Measurements from ENCODE around the gene MACC1.

MACC1 gene

DNA sequence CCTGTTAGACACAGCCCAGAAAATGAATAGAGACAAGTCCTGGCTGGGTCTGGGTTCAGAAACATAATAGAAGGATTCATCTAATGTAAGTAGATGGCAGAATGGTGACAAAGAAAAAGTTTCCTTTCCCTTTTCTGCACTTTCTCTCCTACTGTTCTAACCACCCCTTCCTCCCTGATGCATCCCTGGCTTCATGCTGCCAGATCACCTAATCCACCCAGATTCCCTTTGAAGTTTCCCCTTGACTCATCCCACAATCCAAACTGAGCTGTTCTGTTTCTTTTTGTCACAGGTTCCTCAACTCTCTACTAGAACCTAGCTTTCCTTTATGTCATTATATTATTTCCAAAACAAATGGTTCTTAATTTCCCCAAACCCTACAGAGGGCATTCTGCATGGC lies 1.1 kb upstream of the MACC1 start:
- no peak overlapping the region for H3K4me3 ChIP-seq (ENCODE audit: low read length)
- DNase-seq (ENCODE audit: low read depth), result no peak
- TF ChIP-seq, protein P1, sequence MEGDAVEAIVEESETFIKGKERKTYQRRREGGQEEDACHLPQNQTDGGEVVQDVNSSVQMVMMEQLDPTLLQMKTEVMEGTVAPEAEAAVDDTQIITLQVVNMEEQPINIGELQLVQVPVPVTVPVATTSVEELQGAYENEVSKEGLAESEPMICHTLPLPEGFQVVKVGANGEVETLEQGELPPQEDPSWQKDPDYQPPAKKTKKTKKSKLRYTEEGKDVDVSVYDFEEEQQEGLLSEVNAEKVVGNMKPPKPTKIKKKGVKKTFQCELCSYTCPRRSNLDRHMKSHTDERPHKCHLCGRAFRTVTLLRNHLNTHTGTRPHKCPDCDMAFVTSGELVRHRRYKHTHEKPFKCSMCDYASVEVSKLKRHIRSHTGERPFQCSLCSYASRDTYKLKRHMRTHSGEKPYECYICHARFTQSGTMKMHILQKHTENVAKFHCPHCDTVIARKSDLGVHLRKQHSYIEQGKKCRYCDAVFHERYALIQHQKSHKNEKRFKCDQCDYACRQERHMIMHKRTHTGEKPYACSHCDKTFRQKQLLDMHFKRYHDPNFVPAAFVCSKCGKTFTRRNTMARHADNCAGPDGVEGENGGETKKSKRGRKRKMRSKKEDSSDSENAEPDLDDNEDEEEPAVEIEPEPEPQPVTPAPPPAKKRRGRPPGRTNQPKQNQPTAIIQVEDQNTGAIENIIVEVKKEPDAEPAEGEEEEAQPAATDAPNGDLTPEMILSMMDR (conservative IDR thresholded peaks at IDR 0.05; ENCODE audit: low read length), result no peak

DNA sequence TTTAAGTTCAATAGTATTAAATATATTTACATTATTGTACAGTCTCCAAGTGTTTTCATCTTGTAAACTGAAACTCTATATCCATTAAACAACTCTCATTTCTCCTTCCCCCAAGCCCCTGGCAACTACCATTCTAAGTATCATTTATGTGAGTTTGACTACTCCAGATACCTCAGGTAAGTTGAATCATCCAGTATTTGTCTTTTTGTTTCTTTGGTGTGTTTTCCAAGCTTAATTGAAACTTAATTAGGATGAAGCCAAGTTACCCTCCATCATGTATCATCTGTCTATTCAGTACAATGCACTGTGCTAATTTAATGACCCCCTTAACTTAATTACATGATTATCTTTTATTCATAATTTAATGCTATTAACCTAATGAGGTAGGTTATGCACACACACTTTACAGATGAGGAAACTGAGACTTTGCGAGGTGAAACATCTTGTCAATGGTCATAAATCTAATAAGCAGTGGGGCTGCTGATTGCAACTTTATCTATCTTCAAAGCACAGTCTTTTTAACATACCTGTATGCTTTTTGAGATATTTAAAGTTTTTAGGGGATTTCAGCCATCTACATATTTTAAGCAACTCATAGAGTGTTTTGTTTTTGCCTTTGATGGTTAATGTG lies 663 bp downstream of the MACC1 start:
- no peak for DNase-seq (ENCODE audit: low read depth)
- TF ChIP-seq, protein P1 (conservative IDR thresholded peaks at IDR 0.05; ENCODE audit: low read length), result no peak
- no peak overlapping the region for H3K4me3 ChIP-seq (ENCODE audit: low read length)

DNA sequence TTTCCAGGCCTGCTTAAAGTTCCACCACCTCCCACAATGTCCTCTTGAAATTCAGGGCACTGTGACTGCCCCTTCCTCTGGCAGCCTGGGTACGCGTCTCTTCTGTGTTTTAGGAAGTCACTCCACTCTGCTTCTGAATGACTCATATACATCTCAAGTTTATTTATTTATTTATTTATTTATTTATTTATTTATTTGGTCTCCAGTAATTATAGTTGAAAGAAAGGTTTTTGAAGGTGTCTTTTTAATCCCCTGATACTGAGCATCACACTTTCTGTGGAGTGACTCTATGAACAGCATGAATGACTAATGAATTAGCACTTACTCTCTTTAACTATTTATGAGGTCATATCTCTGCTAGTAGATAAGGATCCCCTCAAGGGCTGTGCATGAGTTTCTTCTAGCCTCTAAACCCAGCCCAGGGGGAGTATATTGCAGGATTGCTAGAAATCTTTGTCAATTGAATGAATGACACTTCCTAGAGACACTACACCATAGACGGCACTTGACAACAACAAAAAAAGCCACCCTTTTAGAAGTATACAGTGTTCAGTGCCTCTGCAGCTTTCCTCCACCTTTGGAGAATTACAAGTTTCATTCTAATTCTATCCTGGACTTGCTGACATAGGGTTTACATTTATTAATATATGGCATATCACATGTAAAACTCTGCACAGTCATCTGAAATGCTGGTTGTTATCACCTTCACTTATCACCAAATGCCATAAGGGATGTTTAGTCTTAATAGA lies 2.1 kb downstream of the MACC1 start:
- TF ChIP-seq, protein P1 (conservative IDR thresholded peaks at IDR 0.05; ENCODE audit: low read length), result no peak
- DNase-seq (ENCODE audit: low read depth), result no peak
- no peak overlapping the region for H3K4me3 ChIP-seq (ENCODE audit: low read length)

DNA sequence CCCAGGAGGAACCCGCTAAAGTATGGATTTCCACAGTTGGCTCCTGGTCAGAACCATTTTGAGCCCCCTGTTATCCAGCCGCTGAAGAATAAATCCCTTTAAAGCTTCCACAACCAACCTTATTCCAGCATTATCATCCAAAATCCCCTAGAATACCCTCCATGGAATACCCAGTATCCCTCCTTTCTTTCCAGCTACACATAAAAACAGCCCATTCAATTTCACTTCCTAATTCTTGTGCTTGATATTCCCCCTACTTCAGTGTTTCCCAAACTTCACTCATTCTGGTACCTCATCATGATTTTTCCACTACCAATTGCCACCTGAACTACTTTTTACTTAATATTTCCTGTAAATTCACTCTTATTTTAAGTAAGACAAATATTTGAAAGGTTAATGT lies 3.1 kb downstream of the MACC1 start:
- H3K4me3 ChIP-seq (ENCODE audit: low read length), result no peak overlapping the region
- DNase-seq (ENCODE audit: low read depth), result no peak
- TF ChIP-seq, protein P1 (conservative IDR thresholded peaks at IDR 0.05; ENCODE audit: low read length), result no peak

DNA sequence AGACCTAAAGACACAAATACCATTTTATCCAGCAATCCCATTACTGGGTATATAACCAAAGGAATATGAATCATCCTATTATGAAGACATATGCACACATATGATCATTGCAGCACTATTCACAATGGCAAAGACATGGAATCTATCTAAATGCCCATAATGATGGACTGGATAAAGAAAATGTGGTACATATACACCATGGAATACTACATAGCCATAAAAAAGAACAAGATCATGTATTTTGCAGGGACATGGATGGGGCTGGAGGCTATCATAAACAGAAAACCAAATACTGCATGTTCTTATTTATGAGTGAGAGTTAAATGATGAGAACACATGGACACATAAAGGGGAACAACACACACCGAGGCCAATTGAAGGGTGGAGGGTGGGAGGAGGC lies 3.8 kb downstream of the MACC1 start:
- no peak for DNase-seq (ENCODE audit: low read depth)
- TF ChIP-seq, protein P1 (conservative IDR thresholded peaks at IDR 0.05; ENCODE audit: low read length), result no peak
- H3K4me3 ChIP-seq (ENCODE audit: low read length), result no peak overlapping the region

DNA sequence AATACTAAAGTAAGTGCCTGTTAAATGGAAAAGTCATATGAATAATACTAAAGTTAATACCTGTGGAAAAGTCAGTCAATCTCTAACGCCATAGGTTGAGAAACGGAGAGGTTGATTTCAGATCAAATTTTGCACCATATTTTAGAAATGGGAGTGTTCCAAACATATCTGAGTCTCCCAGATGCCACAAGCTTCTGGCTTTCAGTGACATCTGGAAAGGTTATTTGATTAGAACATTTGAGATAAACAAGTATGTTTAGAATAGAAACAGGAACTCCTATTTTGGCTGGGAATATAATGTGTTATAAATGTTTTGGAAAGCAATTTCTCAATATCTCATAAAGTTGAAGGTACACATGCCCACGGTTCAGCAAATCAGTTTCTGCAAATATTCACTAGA lies 5.8 kb downstream of the MACC1 start:
- no peak overlapping the region for H3K4me3 ChIP-seq (ENCODE audit: low read length)
- no peak for DNase-seq (ENCODE audit: low read depth)
- TF ChIP-seq, protein P1 (conservative IDR thresholded peaks at IDR 0.05; ENCODE audit: low read length), result no peak
